Stimulated activated CD8-positive, alpha-beta memory T cell treated with anti-CD3 and anti-CD28 coated beads, Interleukin-7, amount 100 ng/mL, for 48 hours (primary cell): ENCODE results near the gene PANK4.

Experiments
- DNase-seq, 2 donors: peaks; one replicate each; pipeline ENCODE4 v3.0.0-alpha.2; 2020; ENCODE audit warnings: low read depth in 1 of 2; ENCODE audit errors: extremely low read depth in 1 of 2

Gene PANK4

DNA sequence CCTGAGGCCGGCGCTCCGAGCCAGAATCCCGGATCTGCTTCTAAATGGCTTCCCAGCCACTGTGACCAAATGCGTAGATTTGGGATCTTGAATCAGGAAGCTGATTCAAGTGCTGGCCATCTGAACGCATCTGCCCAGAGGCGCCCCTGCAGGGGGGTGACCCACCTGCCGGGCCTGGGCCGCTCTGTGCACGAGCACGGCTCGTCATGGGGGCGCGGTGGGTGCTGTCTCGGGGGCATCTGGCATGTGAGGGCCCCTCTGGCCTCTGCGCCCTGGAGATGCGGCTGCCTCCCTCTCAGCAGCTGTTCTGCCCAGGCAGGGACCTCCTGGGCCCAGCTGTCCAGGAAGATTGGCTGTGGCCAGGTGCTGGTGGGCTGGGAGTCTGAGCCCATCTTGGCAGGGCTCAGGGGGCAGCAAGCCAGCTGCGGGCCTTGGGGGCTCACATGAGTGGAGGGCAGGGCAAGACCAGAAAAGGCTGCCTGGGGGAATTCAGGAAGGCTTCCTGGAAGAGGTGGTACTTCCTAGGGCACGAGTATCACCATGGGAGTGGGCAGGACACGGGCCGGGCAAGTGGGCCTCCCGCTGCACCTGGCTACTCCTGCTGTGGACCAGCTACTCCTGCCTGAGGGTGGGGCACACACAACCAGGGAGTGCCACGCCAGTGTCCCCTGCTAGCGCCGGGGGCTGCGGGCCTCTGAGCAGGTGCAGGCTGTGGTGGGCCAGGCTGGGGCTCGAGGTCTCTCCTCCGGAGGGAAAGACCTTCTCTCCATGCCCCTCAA is 25.2 kb downstream of the PANK4 start:
- DNase-seq = no peak

DNA sequence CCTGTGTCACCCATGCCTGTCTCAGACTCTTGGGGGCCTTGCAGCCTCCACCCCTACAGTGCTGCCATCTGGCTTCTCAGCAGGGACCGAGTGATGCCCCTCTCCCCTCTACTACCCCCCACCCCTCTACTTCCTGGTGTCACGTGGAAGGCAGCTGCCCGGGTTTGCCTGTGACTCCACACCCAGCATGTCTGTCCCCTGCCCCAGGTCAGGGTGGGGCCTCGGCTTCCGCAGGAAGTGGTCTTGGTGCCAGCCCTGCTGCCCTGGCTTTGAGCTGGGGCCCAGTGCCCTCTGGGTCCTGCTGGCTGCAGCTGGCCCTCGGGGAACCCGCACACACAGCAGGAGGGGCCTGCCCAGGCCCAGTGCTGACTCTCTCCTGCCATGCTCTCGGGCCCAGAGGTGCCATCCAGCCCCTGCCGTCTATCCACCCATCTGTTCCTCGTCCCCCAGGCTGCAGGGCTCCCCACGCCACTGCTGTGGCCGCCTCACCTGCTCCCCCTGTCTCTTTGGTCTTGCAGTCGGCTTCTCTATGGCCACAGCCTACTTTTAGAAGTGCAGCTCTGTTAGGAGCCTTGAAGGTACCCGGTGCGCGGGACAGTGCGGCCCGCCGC is 26.3 kb downstream of the PANK4 start:
- no peak for DNase-seq

GRCh38 chr1:2499260-2499659 is 27.1 kb downstream of the PANK4 start:
- DNase-seq = no peak

- no peak for DNase-seq
These were observed 27.7 kb downstream of the PANK4 start for GRCh38 chr1:2498648-2499047.

DNA sequence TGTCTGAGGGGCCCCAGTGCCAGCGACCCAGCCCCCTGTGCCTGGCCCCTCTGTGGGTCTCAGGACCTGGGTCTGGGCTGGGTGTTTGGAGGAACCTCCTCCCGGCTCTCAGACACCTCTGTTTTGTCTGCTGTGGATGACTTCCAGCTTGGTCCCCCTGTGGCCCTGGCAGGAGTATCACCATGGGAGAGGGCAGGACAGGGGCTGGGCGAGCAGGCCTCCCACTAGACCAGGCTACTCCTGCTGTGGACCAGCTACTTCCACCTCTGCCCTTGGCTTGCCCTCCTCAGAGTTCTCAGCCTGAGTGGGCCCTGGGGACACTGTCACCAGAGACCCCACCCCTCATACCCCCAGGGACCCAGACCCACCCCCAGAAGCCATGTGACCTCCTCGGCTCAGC is 28.5 kb downstream of the PANK4 start:
- DNase-seq = no peak

- DNase-seq = no peak
These were observed 29.6 kb downstream of the PANK4 start for GRCh38 chr1:2496746-2497145.

DNA sequence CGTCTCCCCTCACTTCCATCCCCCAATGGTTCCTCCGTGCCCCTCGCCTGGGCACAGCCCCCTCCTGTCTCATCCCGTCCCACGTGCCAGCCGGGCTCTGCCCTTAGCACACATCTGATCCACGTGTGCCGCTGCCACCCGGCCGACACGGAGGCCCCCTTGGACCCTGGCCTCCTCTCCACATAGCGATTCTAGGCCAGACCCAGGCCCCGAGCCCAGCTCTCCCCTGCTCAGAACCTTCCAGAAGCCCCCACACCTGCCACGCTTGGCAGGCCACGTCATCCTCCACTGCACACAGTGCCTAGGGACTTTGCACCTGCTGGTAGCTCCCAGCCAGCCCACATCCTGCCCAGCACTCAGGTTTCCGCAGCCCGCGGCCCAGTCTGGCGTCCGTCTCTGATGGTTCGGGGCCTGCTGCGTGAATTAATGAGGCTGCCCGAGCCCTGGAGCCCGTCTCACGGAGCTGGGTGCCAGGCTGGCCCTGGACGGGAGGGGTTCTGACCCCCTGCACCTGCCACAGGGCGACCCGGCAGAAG is 30.2 kb downstream of the PANK4 start:
- no peak for DNase-seq

DNA sequence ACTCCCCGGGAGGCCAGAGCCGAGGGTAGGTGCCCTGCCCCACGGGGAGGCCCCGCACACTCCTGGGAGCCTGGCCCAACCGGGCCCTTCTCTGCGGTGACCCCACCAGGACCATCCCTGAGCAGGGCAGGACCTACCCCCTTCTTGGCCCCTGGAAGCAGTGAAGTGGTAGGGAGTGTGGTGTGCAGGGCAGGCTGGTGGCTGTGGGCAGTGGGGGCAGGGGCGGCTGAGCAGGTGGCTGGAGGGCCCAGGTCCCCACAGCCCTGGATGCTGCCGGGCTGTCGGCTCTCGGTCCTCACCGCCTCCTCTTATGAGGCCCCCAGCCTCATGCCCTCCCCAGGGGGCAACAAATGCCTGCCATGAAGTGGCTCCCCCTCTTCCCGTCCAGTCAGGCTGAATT is 30.9 kb downstream of the PANK4 start:
- no peak for DNase-seq

DNA sequence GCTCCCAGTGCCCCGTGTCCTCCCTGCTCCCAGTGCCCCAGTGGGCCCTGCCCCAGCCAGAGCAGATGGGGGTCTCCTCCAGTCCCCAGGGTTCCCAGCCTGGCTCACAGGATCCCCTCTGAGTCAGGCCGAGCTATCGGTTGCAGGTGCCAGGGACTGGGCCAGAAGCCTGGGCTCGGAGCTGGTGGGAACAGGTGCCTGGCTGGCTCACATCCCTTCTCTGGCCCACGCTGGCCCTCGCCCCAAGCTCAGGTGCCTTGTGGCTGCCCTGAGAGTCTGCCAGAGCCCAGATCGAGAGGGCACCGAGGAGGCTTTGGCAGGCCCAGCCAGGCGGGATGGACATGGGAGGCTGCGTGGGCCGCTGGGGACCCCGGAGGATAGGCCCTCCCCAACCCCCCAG is 31.4 kb downstream of the PANK4 start:
- no peak for DNase-seq

DNA sequence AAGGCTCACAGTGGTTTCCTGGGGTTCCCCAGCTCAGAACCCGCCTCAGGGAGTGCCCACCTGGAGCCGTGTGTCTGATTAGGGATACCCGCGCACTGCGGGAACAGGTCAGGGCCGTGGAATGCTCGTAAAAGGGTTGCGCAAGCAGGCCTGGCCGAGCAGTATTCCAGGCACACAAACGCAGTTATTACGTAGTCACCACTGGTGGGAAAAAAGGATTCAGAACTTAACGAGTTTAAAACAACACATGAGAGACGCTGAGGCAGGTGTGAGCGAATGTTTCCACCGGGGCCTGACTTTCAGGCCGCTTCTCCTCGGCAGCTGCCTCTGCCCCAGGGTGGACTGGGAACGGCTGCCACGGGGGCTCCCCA is 32.1 kb downstream of the PANK4 start:
- no peak for DNase-seq

DNA sequence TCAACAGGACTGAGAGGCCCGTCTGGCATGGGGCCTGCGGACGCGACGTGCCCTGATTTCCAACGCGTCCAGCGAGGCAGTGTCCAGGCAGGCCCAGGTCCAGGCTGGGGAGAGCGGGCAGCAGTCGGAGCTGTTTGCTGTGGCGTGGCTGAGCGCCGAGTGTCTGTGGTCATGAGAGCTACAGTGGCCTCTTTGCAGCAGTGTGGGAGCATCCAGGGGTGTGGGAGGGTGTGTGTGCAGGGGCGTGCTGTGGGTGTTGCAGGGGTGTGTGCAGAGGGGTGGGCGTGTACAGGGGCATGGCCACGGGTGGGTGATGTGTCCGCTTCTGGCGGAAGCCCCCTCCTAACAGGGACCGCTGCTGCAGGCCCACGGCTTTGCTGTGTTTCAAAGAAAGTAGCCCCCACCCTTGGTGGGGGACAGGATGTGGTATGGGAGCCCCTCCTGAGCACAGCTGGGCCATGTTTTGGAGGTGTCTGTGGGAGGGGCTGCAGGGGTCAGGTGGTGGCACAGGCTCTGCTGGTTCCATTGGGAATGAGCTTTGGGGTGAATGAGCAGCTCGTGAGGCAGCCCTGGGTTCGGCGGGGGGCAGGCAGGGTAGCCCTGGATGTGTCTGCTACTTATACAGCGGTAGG is 32.6 kb downstream of the PANK4 start:
- no peak for DNase-seq

DNA sequence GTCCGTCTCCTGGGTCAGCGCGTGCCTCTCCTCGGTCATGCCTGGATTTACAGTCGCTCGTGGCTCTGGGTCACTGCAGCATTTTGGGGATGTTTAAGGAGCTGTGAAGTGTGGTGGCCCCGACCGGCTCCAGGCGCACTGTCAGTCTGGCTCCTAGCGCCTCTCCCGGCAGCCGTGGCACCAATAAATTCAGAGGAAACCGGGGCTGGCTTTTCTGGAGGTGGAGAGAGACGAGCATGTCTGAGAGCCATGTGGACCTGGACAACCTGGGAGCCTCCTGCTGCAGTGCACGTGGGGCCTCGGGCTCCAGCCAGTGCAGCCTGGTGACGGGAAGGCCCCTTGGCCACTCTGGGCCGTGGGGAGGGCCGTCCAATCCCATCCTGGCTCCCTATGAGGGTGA is 33.2 kb downstream of the PANK4 start:
- DNase-seq = no peak

- DNase-seq = no peak
These were observed 34.3 kb downstream of the PANK4 start for GRCh38 chr1:2492091-2492490.

GRCh38 chr1:2489615-2490014 is 36.8 kb downstream of the PANK4 start:
- no peak for DNase-seq

DNA sequence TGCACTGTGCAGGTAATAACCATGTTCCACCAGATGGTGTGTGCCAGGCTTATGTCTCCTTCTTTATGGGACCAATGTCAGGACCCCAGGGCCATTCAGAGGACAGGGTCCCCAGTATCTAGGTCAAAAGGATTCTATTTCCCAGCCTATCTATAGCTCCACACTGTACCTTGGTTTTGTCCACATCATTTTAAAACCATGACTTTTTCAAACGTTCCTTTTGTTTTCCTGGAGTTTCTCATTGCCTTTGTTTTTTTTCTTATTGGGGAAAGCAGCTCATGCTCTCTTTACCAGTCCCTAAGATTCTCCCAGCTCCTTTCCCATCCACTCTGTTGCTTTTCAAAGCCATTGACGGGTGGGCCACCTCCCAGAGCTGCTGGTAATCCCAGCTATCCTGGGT is 37.7 kb downstream of the PANK4 start:
- no peak for DNase-seq

GRCh38 chr1:2486558-2486957 is 39.8 kb downstream of the PANK4 start:
- no peak for DNase-seq

DNA sequence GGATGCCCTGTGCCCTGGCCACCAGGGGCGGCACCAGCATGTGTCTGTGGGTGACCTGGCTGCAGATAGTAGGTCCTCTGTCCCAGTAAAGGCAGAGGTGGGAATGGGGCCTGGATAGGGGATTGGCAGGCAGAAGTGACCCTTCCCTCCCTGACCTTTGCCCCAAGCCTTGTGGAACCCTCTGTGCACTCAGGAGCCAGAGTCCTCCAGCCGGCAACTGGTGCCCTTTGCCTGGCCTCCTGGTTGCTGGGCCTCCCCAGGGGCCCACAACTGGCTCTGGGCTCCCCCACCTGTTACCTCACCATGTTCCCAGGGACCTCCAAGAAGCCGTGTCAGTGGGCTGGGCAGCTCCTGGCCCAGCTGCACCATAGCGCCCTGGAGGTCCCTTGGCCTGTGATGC is 40.4 kb downstream of the PANK4 start:
- DNase-seq = no peak

DNA sequence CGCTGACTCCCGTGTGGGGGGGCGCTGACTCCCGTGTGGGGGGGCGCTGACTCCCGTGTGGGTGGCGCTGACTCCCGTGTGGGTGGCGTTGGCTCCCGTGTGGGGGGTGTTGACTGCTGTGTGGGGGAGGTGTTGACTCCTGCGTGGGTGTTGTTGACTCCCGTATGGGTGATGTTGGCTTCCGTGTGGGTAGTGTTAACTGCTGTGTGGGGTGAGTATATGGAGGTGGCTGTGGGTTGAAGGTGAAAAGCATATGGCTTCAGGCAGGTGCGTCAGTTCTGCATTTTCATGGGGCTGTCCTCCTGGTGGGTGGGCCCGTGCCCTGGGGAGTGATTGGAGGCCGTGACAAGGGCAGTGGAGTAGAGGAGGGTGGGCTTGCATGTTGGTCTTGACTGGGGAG is 42.4 kb downstream of the PANK4 start:
- no peak for DNase-seq

DNA sequence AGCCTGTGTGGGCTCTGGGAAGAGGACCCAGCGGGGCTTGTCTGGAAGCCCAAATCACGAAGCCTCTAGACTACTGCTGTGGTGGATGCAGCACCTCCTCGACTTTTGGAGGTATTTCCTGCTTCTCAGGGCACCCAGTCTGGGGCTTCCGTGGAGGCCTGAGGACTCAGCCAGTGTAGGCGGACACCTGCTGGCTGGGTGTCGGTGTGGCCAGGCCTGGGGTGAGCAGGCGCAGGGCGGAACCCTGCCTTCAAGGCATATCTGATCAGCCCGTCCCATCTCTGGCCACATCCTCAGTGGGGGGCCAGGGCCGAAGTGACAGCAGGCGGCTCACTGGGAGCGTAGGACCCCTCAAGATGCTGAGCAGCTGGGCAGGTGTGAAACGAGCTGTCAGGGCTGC is 43.4 kb downstream of the PANK4 start:
- DNase-seq = no peak

DNA sequence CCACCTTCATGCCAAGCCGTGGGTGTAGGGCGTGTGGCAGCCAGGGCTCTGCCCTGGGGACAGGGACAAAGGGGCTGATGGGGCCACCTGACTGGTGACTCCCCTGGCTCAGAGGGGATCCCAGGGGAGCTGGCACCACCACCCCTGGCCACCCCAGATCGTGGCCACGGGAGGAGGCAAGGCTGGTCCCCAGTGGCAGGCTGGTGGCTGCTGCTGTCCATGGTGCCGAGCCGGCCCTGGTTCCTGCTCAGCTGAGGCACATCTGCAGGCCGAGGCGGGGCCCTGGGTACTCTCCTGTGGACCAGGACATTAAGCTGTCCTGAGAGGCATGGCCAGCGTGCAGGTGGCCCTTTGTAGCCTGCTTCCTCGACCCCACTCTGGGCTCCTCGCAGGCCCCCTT is 43.8 kb downstream of the PANK4 start:
- DNase-seq = no peak

- no peak for DNase-seq
These were observed 44.5 kb downstream of the PANK4 start for GRCh38 chr1:2481885-2482284.

DNA sequence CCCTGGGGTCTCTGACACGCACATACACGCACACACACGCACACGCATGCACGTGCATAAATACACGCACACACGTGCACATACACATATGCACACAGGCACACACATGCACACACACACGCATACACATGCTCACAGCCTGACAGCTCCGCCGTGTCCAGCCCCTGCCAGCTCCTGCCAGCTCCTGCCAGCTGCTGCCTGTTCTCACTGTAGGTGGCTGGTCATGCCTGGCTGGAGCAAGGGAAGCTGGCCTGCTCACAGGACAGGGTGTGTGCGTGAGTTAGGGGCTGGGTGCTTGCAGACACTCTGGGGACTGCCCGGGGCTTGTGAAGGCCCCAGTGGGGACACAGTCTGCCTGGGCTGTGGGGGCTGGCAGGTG is 45.4 kb downstream of the PANK4 start:
- DNase-seq = no peak
